Head of caudate nucleus (tissue), 42 donors: Measurements from ENCODE around the gene TAGAP.
"Not testable (repeated sequence)": the region's sequence is repeated elsewhere in the genome, so short reads cannot be mapped to it uniquely, and the experiment has no call there.

Experiments
- DNase-seq, 42 donors: peaks; one replicate each; pipeline versions ENCODE4 v3.0.0 to v3.0.0-alpha.2; 2020 to 2021; ENCODE audit warnings: mixed read lengths in 7 of 42
- intact Hi-C: fragments of 100-400 bp; cut with DNase I; formaldehyde crosslinking; loops from one replicate; pipeline ENCODE4 v1.15.0; 2022

TAGAP gene

GRCh38 chr6:158991017-158991723 is 53.6 kb downstream of the TAGAP start:
- intact Hi-C loops = no loop called here

DNA sequence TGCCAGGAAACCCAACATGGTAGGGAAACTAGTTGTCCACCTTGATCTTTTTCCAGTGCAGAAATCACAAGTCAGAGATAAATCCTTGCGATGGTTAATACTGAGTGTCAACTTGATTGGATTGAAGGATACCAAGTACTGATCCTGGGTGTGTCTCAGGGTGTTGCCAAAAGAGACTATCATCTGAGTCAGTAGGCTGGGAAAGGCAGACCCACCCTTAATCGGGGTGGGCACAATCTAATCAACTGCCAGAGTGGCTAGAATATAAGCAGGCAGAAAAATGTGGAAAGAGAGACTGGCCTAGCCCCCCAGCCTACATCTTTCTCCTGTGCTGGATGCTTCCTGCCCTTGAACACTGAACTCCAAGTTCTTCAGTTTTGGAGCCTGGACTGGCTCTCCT is 55.1 kb downstream of the TAGAP start:
- DNase-seq, intact Hi-C loops: not testable (repeated sequence)

More at GRCh38 chr6:158991017-158991723, 53.6 kb downstream of the TAGAP start:
- no peak for DNase-seq

DNA sequence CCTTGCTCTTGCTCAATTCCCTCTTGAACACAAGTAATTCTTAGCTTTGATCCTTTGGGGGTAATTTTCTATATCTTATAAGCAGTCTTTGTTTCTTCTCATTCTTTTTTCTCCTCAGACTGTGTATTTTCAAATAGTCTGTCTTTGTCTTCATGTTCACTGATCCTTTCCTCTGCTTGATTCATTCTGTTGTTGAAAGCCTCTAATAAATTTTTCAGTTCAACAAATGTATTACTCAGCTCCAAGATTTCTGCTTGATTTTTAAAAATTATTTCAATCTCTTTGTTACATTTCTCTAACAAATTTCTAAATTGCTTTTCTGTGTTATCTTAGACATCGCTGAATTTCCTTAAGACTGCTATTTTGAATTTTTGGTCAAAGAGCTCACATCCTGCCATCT is 56.3 kb downstream of the TAGAP start:
- intact Hi-C loops = no loop called here

GRCh38 chr6:158987657-158988056 is 57.1 kb downstream of the TAGAP start:
- no peak for DNase-seq
- intact Hi-C loops = no loop called here

More for the DNA sequence above, 56.3 kb downstream of the TAGAP start:
- no peak for DNase-seq
